Measurements from ENCODE around the gene FAAH. TPM values are rescaled to one million over a fixed set of nuclear protein-coding genes. Genes with fewer than 3 reads are reported as not detected.

Gene FAAH
- polyA plus RNA-seq, 1 experiment = 1.8 TPM

GRCh38 chr1:46404482-46405196, 10.5 kb downstream of the FAAH start:
- POLR2A ChIA-PET = no interaction called here
- Histone ChIP-seq H3K36me3 (ENCODE audit: control insufficient read depth, insufficient read depth, low read length) (no peaks in the 10 kb centered on the region), H3K4me3 (ENCODE audit: low read depth, low read length) (no peak overlapping the region), H3K27me3 (ENCODE audit: control insufficient read depth, insufficient read depth, low read length) (no peaks in the 10 kb centered on the region; the same call in 1 of the 2 replicates)
- DNase-seq (ENCODE audit: low read depth) = no peak
- CTCF ChIA-PET = interaction anchor here (0.6 to 1.4 kb wide), 5 partner anchors 37 to 320 kb away, joined by 3 to 6 read pairs (median 4); no protein-coding TSS in a partner anchor
- no peak for TF ChIP-seq CTCF (IDR thresholded peaks at IDR 0.05; ENCODE audit: insufficient read depth, low read depth, low read length)

DNA sequence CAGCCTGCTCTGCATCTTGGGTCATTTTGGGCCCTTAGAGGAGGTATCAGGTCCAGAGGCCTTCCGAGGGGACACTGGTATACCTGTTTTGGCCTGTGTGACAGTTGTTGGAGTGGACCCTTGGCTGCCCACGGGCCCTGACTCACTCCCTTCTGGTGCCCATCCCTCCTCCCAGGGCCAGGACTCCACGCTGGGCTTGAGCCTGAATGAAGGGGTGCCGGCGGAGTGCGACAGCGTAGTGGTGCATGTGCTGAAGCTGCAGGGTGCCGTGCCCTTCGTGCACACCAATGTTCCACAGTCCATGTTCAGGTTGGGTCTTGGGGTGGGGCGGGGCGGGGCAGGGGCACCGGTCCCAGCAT, 11.1 kb downstream of the FAAH start:
- DNase-seq (ENCODE audit: low read depth) = no peak
- no peak for TF ChIP-seq CTCF (IDR thresholded peaks at IDR 0.05; ENCODE audit: insufficient read depth, low read depth, low read length)
- no peaks in the 10 kb centered on the region; the same call in 1 of the 2 replicates for H3K27me3 ChIP-seq (ENCODE audit: control insufficient read depth, insufficient read depth, low read length)
- POLR2A ChIA-PET = no interaction called here
- no peaks in the 10 kb centered on the region for H3K36me3 ChIP-seq (ENCODE audit: control insufficient read depth, insufficient read depth, low read length)
- CTCF ChIA-PET = interaction anchor here (0.7 to 2.2 kb wide), 6 partner anchors 37 to 123 kb away, joined by 3 to 7 read pairs (median 4); no protein-coding TSS in a partner anchor
- H3K4me3 ChIP-seq (ENCODE audit: low read depth, low read length) = no peak overlapping the region

DNA sequence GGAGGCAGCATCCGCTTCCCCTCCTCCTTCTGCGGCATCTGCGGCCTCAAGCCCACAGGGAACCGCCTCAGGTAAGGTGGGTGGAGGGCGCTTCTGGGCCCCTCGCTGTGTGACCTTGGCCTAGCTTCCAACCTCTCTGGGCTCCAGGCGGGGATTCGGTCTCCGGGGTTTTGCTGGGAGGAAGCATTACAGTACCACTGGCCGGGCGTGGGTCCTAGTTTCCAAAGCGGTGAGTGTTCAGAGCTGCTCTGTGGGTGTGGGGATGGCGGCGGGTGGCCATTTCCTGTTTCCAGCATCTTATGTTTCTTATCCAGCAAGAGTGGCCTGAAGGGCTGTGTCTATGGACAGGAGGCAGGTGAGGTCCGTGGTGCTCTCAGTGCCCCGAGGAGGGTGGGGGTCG, 11.6 kb downstream of the FAAH start:
- CTCF ChIA-PET = interaction anchor here (0.7 to 2.2 kb wide), 6 partner anchors 36 to 123 kb away, joined by 3 to 7 read pairs (median 4); no protein-coding TSS in a partner anchor
- POLR2A ChIA-PET = no interaction called here
- H3K4me3 ChIP-seq (ENCODE audit: low read depth, low read length) = no peak overlapping the region
- no peaks in the 10 kb centered on the region for H3K36me3 ChIP-seq (ENCODE audit: control insufficient read depth, insufficient read depth, low read length)
- TF ChIP-seq CTCF (IDR thresholded peaks at IDR 0.05; ENCODE audit: insufficient read depth, low read depth, low read length) = no peak
- no peak for DNase-seq (ENCODE audit: low read depth)
- H3K27me3 ChIP-seq (ENCODE audit: control insufficient read depth, insufficient read depth, low read length) = no peaks in the 10 kb centered on the region; the same call in 1 of the 2 replicates

GRCh38 chr1:46406881-46407608, 12.9 kb downstream of the FAAH start:
- Histone ChIP-seq H3K36me3 (ENCODE audit: control insufficient read depth, insufficient read depth, low read length) (no peaks in the 10 kb centered on the region), H3K4me3 (ENCODE audit: low read depth, low read length) (no peak overlapping the region), H3K27me3 (ENCODE audit: control insufficient read depth, insufficient read depth, low read length) (no peaks in the 10 kb centered on the region)
- CTCF ChIA-PET = interaction anchor here (0.6 to 2.4 kb wide), 13 partner anchors 10 to 318 kb away, joined by 3 to 7 read pairs (median 4); no protein-coding TSS in a partner anchor
- POLR2A ChIA-PET = interaction anchor here (0.6 kb wide), 1 partner anchor 133 kb away, joined by 5 read pairs; no protein-coding TSS in a partner anchor
- no peak for DNase-seq (ENCODE audit: low read depth)
- TF ChIP-seq CTCF (IDR thresholded peaks at IDR 0.05; ENCODE audit: insufficient read depth, low read depth, low read length) = no peak

- Histone ChIP-seq H3K36me3 (ENCODE audit: control insufficient read depth, insufficient read depth, low read length) (no peaks in the 10 kb centered on the region), H3K4me3 (ENCODE audit: low read depth, low read length) (no peak overlapping the region), H3K27me3 (ENCODE audit: control insufficient read depth, insufficient read depth, low read length) (no peaks in the 10 kb centered on the region)
- ChIA-PET CTCF (interaction anchor here (0.9 to 2.4 kb wide), 8 partner anchors 9 to 318 kb away, joined by 3 to 7 read pairs (median 6); no protein-coding TSS in a partner anchor), POLR2A (no interaction called here)
- TF ChIP-seq CTCF (IDR thresholded peaks at IDR 0.05; ENCODE audit: insufficient read depth, low read depth, low read length) = no peak
- no peak for DNase-seq (ENCODE audit: low read depth)
Observed at GRCh38 chr1:46407636-46408035, 13.5 kb downstream of the FAAH start.

Measured in BJ (cell line).